ENCODE data around the gene ACSM2A. TPM values are rescaled to one million over a fixed set of nuclear protein-coding genes. Genes with fewer than 3 reads are reported as not detected.
"Not testable (repeated sequence)": the region's sequence is repeated elsewhere in the genome, so short reads cannot be mapped to it uniquely, and the experiment has no call there.

The ACSM2A gene
- total RNA-seq, 1 experiment from 2014 or later: not detected

DNA sequence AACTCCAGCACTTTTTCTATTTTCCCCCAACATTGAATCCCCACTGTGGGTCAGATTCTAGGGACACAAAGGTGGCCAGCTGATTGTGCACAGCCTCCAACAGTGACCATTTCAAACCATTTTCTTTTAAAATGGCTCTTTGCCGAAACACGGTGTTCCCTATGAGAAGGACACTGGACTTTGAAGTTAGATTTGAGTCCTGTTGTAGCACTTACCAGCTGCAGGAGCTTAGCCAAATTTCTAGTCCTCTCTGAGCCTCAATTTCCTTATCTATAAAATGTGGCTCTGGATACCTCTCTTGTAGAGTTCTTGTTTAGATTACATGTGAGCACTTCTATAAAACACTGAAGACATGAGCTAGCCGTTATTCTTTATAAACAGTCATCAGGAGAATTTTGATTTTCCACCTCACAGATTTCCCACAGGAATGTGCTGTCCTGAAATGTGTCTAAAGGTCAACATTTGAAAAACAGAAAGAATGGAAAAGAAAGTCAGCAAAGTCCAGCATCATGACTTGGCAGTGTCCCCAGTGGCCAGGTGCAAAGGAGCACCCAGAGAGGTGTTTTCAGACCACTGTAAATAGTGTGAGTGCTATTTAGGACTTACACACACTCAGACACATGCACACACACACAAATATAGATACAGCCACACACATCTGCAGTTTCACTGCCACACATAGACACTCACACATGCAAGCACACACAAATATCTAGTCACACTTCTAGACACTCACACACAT, 4.5 kb upstream of the ACSM2A start:
- BruUV-seq (replicated peaks); H3K4me1 ChIP-seq (ENCODE audit: control insufficient read depth in 1 of 2, insufficient read depth in 2 of 2, low read length in 2 of 2); intact Hi-C loops (cut with micrococcal nuclease); H3K4me3 ChIP-seq (replicated peaks in 1 of 2; ENCODE audit: low read depth in 1 of 2, low read length in 2 of 2); ATAC-seq; DNase-seq (ENCODE audit: low read depth, low spot score); H3K9me3 ChIP-seq (ENCODE audit: control insufficient read depth in 1 of 2, insufficient read depth in 1 of 2, low read depth in 1 of 2, low read length in 2 of 2); H3K4me2 ChIP-seq (ENCODE audit: low read length); H3K9ac ChIP-seq (ENCODE audit: low read length); H3K79me2 ChIP-seq (ENCODE audit: insufficient read depth, low read length); H3K36me3 ChIP-seq (ENCODE audit: control insufficient read depth in 1 of 2, insufficient read depth in 2 of 2, low read length in 2 of 2); H3K9me2 ChIP-seq (ENCODE audit: insufficient read depth); CTCF ChIA-PET; POLR2A ChIA-PET; H3K27me3 ChIP-seq (ENCODE audit: insufficient read depth, low read length); H3K27ac ChIP-seq (ENCODE audit: low read depth, low read length); RAD21 ChIA-PET (ENCODE audit: low non-redundant PET in 1 of 2, low total read pairs in 2 of 2, uncharacterized antibody in 2 of 2, unreplicated experiment in 2 of 2); H2AFZ ChIP-seq (ENCODE audit: low read depth, low read length, poor library complexity, severe bottlenecking); H4K20me1 ChIP-seq (ENCODE audit: insufficient read depth): not testable (repeated sequence)

DNA sequence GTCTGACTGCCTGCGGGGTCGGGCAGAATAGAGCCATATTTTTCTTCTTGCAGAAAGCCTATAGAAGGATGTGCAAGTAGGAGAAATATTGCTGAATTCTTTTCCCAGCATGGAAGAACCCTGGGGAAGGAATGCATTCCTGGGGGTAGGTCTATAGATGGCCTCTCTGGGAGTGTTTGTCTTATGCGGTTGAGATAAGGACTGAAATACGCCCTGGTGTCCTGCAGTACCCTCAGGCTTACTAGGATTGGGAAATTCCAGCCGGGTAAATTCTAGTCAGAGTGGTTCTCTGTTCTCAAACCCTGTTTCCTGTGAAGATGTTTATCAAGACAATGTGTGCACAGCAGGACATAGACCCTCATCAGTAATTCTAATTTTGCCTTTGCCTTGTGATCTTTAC, 2.3 kb downstream of the ACSM2A start:
- intact Hi-C loops (cut with micrococcal nuclease); H3K4me2 ChIP-seq (ENCODE audit: low read length); H2AFZ ChIP-seq (ENCODE audit: low read depth, low read length, poor library complexity, severe bottlenecking); H3K4me3 ChIP-seq (replicated peaks in 1 of 2; ENCODE audit: low read depth in 1 of 2, low read length in 2 of 2); DNase-seq (ENCODE audit: low read depth, low spot score); CTCF ChIA-PET; H3K27ac ChIP-seq (ENCODE audit: low read depth, low read length); H3K4me1 ChIP-seq (ENCODE audit: control insufficient read depth in 1 of 2, insufficient read depth in 2 of 2, low read length in 2 of 2); H3K9ac ChIP-seq (ENCODE audit: low read length); ATAC-seq; H3K9me3 ChIP-seq (ENCODE audit: control insufficient read depth in 1 of 2, insufficient read depth in 1 of 2, low read depth in 1 of 2, low read length in 2 of 2); H3K9me2 ChIP-seq (ENCODE audit: insufficient read depth); POLR2A ChIA-PET; H4K20me1 ChIP-seq (ENCODE audit: insufficient read depth); H3K36me3 ChIP-seq (ENCODE audit: control insufficient read depth in 1 of 2, insufficient read depth in 2 of 2, low read length in 2 of 2); BruUV-seq (replicated peaks); RAD21 ChIA-PET (ENCODE audit: low non-redundant PET in 1 of 2, low total read pairs in 2 of 2, uncharacterized antibody in 2 of 2, unreplicated experiment in 2 of 2); H3K27me3 ChIP-seq (ENCODE audit: insufficient read depth, low read length); H3K79me2 ChIP-seq (ENCODE audit: insufficient read depth, low read length): not testable (repeated sequence)

DNA sequence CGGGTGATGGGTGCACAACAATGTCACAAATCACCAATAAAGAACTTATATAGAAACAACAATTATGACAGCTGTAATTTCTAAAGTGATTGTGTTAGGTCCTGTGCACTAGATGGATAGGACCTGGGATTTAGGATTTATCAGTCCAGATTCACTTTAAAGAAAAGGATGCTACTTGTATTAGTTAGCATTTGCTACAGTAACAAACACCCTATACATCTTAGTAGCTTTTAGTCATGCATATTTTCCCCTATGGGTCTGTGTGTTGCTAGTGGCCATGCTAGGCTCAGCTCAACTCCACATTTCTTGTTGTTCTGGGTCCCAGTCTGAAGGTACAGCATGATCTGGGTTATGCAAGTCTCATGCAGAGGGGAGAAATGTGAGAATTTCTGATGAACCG, 7.9 kb downstream of the ACSM2A start:
- intact Hi-C loops (cut with micrococcal nuclease); H3K4me1 ChIP-seq (ENCODE audit: control insufficient read depth in 1 of 2, insufficient read depth in 2 of 2, low read length in 2 of 2); DNase-seq (ENCODE audit: low read depth, low spot score); H3K27me3 ChIP-seq (ENCODE audit: insufficient read depth, low read length); H2AFZ ChIP-seq (ENCODE audit: low read depth, low read length, poor library complexity, severe bottlenecking); H3K4me3 ChIP-seq (replicated peaks in 1 of 2; ENCODE audit: low read depth in 1 of 2, low read length in 2 of 2); H3K9me3 ChIP-seq (ENCODE audit: control insufficient read depth in 1 of 2, insufficient read depth in 1 of 2, low read depth in 1 of 2, low read length in 2 of 2); H3K9ac ChIP-seq (ENCODE audit: low read length); H3K36me3 ChIP-seq (ENCODE audit: control insufficient read depth in 1 of 2, insufficient read depth in 2 of 2, low read length in 2 of 2); ATAC-seq; POLR2A ChIA-PET; H3K79me2 ChIP-seq (ENCODE audit: insufficient read depth, low read length); H4K20me1 ChIP-seq (ENCODE audit: insufficient read depth); H3K9me2 ChIP-seq (ENCODE audit: insufficient read depth); CTCF ChIA-PET; RAD21 ChIA-PET (ENCODE audit: low non-redundant PET in 1 of 2, low total read pairs in 2 of 2, uncharacterized antibody in 2 of 2, unreplicated experiment in 2 of 2); H3K27ac ChIP-seq (ENCODE audit: low read depth, low read length); H3K4me2 ChIP-seq (ENCODE audit: low read length); BruUV-seq (replicated peaks): not testable (repeated sequence)

DNA sequence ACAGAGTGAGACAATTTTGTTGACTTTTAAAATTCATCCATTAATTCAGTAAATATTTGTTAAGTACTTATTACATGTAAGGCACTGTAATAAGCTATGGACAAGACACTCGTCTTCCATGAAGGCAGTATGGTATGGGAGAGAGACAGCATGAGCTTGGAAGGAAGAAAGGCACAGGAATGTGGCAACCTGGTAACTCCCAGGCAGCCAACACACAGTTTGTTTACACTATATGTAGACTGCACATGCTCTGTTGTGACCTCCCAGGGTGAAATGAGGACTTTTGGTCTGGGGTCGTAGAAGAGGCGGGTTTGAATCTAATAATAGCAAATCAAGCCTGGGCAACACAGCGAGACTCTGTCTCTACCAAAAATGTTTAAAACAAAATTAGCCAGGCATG, 9.0 kb downstream of the ACSM2A start:
- H3K4me3 ChIP-seq (replicated peaks in 1 of 2; ENCODE audit: low read depth in 1 of 2, low read length in 2 of 2); H2AFZ ChIP-seq (ENCODE audit: low read depth, low read length, poor library complexity, severe bottlenecking); POLR2A ChIA-PET; H3K4me2 ChIP-seq (ENCODE audit: low read length); H3K9ac ChIP-seq (ENCODE audit: low read length); H4K20me1 ChIP-seq (ENCODE audit: insufficient read depth); H3K27me3 ChIP-seq (ENCODE audit: insufficient read depth, low read length); H3K9me3 ChIP-seq (ENCODE audit: control insufficient read depth in 1 of 2, insufficient read depth in 1 of 2, low read depth in 1 of 2, low read length in 2 of 2); BruUV-seq (replicated peaks); ATAC-seq; H3K36me3 ChIP-seq (ENCODE audit: control insufficient read depth in 1 of 2, insufficient read depth in 2 of 2, low read length in 2 of 2); H3K4me1 ChIP-seq (ENCODE audit: control insufficient read depth in 1 of 2, insufficient read depth in 2 of 2, low read length in 2 of 2); DNase-seq (ENCODE audit: low read depth, low spot score); H3K79me2 ChIP-seq (ENCODE audit: insufficient read depth, low read length); H3K27ac ChIP-seq (ENCODE audit: low read depth, low read length); H3K9me2 ChIP-seq (ENCODE audit: insufficient read depth); CTCF ChIA-PET; intact Hi-C loops (cut with micrococcal nuclease); RAD21 ChIA-PET (ENCODE audit: low non-redundant PET in 1 of 2, low total read pairs in 2 of 2, uncharacterized antibody in 2 of 2, unreplicated experiment in 2 of 2): not testable (repeated sequence)

Data from HCT116 (cell line).